SKM-1 (cell line): Measurements from ENCODE around the gene ARHGAP45.
A peak's percentile ranks its signal among the peaks of the same experiment; 100 is the strongest.
"Not testable (repeated sequence)": the region's sequence is repeated elsewhere in the genome, so short reads cannot be mapped to it uniquely, and the experiment has no call there.

Source experiments
- DNase-seq: peaks from one replicate; lab custom pipeline; 2025; ENCODE audit not compliant: unreplicated experiment; lab: John Stamatoyannopoulos, UW

The ARHGAP45 gene, protein sequence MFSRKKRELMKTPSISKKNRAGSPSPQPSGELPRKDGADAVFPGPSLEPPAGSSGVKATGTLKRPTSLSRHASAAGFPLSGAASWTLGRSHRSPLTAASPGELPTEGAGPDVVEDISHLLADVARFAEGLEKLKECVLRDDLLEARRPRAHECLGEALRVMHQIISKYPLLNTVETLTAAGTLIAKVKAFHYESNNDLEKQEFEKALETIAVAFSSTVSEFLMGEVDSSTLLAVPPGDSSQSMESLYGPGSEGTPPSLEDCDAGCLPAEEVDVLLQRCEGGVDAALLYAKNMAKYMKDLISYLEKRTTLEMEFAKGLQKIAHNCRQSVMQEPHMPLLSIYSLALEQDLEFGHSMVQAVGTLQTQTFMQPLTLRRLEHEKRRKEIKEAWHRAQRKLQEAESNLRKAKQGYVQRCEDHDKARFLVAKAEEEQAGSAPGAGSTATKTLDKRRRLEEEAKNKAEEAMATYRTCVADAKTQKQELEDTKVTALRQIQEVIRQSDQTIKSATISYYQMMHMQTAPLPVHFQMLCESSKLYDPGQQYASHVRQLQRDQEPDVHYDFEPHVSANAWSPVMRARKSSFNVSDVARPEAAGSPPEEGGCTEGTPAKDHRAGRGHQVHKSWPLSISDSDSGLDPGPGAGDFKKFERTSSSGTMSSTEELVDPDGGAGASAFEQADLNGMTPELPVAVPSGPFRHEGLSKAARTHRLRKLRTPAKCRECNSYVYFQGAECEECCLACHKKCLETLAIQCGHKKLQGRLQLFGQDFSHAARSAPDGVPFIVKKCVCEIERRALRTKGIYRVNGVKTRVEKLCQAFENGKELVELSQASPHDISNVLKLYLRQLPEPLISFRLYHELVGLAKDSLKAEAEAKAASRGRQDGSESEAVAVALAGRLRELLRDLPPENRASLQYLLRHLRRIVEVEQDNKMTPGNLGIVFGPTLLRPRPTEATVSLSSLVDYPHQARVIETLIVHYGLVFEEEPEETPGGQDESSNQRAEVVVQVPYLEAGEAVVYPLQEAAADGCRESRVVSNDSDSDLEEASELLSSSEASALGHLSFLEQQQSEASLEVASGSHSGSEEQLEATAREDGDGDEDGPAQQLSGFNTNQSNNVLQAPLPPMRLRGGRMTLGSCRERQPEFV

DNA sequence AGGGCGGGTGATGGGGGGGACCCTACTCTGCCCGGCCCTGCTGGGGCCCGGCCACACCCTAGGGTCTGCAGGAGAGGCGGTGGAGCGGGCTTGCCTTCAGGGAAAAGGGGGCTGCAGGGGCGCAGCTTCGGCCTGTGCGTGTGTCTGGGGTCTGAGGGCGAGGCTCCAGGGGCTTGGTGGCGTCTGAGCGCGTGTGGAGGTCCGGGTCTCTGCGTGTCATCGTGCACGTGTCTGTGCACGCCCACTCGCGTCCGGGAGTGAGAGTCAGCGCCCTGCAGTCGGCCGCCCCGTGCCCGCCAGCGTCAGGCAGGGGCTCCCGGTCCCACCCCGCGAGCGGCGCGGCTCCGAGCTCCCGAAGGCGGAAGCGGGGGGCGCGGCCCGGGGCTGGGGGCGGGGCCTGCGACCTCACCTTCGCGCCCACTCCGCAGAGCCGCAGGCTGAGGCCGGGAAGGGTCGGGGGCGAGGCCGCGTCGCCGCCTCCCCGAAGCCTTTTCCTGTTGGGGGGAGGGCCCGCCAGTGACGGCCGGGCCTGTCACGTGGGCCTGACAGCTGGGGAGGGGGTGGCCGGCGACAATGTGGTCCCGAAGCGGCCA is at the start of gene ARHGAP45:
TSS of gene ARHGAP45 (plus strand) at position 420 of the 593 bp plus-strand sequence. CDS start 239 bp downstream, outside the sequence.
- peak; percentile 29 for DNase-seq

DNA sequence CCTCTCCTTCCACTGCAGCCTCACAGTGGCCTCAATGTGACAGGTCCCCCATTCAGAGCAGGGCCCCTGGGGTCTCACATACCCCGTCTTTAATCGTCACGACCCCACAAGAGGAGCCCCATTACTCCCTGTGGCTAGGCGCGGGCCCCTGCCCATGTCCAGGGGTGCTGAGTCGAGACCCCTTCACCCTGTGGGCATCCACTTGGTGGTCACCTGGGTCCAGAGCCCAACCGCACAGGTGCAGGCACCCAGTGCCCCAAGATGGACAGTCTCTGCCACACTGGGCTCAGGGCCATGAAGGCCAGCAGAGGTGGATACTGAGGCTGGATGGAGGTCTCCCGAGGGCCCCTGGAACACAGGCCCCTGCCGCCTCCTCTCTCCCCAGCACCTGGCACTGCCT is 49.1 kb upstream of the ARHGAP45 start:
- no peak for DNase-seq

DNA sequence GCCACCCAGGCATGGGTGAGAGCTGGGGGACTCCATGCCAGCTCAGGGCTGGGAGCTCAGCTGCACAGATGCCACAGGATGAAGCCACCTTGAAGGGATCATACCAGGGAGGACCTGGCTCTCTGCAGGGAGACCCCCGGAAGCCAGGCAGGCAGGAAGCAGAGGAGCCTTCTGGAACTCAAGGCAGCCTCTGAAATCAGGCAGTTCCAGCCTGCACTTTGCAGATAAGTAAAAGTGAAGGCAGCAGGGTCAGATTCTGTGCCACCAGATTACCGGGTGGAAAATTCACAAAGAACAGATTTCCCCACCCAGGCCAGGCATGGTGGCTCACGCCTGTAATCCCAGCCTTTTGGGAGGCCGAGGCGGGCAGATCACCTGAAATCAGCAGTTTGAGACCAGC is 48.6 kb upstream of the ARHGAP45 start:
- no peak for DNase-seq

DNA sequence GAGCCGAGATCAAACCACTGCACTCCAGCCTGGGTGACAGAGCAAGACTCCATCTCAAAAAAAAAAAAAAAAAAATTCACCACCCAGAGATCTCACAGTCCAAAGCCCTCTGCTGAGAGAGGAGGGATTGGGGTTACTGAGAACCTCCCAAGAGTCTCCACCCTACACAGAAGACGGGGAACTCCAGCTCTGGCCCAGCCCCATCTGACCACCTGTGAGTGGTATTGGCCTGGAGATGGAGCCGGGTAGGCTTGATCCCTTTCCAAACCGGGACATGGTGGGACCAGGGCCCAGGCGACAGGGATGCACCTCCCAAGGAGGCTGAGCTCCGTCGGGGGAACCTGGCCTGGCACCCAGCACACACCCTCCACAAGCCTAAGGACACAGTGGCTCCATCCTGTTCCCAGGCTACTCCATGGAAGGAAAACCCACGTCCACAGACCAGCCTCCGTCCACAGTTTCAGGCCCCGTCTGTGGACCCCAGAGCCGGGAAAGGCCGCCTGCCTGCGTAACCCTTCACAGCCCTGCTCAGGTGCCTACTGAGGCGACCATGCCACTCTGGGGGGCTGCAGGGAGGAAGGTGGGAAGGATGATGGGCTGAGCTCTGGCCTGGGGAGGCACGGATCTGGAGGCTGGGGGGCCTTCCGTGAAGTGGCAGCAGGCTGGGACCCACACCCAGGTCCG is 47.9 kb upstream of the ARHGAP45 start:
- no peak for DNase-seq

DNA sequence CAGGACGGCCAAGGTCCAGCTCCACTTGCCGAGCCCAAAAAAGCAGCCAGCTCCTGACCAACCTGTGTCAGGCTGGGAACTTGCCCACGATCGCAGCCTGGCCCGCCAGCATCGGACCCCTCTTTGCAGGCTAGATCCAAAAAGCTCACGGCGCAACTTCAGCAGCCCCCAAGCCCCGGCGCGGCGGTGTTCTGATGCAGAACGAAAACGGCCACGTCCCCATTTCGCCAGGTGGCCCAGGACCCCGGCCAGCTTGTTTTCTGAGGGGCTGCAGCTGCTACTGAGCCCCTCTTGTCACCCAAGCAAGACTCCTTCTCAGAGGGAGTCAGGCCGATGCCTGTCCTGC is 47.4 kb upstream of the ARHGAP45 start:
- DNase-seq: no peak

DNA sequence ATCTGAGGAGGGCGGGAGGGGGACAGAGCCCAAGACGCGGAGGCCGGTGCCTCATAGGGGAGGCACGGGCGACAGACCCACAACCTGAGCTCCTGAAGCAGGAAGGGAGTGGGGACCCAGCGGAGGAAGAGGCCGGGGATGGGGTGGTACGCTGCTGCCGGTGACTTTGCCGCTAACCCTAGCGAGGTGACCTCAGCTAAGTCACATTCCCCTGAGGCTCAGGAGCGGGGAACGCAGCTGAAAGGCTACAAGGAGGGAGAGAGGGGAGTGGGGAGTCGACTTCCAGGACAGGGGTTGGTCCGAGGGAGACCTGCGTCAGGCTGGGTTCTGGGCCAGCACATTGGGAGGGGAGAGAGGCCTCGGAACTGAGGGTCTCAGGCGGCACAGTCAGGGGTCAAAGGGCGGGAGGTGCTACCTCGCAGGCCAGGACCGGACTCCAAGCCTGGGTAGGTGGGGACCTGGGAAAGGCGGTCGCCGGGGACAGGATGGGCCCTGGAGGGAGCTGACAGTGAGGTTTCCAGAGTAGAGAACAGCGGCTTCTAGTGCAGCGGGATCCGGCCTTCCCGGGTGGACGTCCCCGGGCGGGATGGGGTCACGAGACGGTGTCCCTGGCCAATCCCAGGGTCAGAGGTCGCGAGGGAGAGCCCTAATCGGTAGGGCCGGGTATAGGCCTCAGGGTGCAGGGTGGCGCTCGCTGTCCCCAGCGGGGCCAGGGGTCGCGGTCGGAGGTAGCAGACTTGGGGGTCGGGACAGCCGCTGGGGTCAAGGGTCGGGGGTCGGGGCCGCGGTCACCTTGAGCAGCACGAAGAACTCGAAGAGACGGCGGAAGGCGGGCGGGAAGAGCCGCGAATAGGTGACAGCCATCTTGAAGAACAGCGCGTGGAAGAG is 46.7 kb upstream of the ARHGAP45 start:
- no peak for DNase-seq

DNA sequence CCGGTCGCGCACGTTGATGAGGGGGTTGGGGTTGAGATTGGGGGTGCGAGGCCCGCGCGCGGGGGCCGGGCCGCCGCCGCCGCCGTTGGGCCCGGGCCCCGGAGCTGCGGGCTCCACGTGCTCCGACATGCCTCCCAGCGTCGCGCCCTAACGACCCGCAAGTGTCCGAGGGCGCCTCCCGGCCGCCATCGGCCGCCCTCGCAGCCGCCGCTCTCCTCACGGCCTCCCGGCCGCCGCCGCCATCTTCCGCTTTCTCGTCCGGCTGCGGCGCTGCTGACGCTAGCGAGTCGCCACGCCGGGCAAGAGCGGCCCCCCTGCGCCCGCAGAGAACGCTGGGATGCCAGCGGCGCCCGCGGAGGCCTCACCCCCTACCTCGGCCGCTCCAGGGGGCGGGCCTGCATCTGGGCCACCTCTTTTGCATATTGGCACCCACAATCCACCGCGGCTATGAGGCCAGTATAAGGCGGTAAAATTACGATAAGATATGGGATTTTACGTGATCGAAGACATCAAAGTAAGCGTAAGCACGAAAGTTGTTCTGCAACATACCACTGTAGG is 46.0 kb upstream of the ARHGAP45 start, which contains the start of gene TMEM259:
TSS of gene TMEM259 (minus strand) at position 256 of the 558 bp plus-strand sequence. CDS start at position 129, 127 bp downstream.
- DNase-seq: peak; percentile 90

DNA sequence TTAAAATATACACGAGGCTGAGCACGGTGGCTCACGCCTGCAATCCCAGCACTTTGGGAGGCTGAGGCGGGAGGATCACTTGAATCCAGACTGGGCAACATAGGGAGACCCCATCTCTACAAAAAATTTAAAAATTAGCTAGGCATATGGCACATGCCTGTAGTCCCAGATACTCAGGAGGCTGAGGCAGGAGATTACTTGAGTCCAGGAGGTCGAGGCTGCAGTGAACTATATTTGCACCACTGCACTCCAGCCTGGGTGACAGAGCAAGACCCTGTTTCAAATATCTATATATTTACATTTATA is 43.1 kb upstream of the ARHGAP45 start:
- not testable (repeated sequence) for DNase-seq

DNA sequence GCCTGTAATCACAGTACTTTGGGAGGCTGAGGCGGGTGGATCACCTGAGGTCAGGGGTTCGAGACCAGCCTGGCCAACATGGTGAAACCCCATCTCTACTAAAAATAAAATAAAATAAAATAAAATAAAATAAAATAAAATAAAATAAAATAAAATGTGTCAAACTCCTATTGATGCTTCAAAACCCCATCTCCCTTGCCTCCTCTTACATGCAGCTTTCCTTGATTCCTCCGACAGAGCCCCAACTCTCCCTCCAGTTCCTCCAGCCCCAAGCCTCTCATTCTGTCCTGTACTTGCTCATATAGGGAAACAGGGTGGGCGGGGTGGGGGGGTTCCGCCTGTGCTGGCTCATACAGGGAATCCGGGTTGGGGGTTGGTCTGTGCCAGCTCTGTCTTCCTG is 41.9 kb upstream of the ARHGAP45 start:
- DNase-seq: not testable (repeated sequence)

DNA sequence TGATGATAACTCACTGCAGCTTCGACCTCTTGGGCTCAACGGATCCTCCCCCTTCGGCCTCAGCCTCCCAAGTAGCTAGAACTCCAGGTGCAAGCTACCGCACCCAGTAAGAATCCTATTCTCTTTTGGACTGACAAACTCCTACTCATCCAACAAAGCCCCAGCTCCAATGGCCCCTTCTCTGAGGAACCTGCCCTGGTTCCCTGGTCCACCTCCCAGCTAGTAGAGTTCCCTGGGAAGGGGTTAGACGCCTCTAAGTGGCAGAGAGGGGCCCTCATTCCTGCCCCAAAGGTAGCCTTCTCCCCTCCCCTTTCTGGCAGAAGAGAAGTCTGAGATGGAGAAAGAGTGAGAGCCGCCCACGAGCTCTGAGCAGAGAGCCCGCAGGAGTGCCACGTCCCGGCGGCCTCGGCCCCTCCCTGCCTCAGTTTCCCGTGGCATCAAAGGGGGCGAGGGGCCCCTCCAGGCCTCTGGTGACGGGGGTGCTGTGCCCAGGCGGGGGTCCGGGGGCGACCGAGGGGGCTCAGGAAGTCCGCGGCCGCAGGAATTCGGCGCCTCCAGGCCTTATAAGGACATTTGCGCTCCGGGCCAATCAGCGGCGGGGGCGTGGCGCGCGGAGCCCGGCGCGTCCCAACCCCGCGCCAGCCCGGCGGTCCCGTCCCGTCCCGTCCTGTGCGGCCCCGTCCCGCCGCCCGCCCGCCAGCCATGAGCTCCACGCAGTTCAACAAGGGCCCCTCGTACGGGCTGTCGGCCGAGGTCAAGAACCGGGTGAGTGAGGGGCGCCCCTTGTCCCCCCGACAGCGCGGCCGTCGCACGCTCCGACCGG is 40.8 kb upstream of the ARHGAP45 start, which contains the start of gene CNN2:
TSS of gene CNN2 (plus strand) at position 649 of the 823 bp plus-strand sequence. CDS start at position 703, 54 bp downstream.
- peak; percentile 29 for DNase-seq

DNA sequence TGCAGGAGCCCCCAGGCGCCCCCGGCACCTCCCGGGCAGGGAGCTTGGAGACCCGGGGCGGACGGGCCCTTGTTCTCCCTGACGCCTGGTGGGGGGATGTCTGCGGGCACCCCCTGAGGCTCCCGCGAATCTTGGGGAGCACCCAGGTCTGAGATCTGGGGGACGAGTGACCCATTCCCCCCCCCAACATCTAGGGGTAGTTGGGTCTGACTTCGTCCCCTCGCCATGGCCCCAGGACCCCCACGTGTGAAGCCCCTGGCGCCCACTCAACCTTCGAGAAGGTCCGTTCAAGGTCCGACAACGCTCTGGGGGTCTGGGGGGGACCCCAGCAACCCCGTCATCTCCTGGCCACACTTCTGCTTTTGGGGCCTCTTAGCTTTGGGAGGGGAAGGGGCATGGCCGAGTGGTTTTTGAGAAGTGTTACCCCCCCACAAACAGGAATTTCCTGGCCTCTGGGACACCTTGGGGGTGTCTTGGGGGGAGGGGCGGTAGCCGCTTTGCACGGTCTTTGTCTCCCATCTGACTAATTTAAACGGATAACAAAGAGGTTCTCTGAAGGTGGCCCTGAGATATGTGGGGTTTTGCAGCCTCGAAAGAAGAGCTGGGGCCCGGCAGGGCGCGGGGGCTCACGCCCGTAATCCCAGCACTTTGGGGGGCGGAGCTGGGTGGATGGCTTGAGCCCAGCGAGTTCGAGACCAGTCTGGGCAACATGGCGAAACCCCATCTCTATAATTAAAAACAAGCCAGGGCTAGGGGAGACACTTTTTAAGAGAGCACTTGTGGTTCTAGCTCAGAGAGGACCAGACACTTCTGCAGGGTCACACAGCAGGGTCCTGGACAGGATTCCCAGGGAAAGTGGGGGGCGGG is 40.0 kb upstream of the ARHGAP45 start:
- no peak for DNase-seq

DNA sequence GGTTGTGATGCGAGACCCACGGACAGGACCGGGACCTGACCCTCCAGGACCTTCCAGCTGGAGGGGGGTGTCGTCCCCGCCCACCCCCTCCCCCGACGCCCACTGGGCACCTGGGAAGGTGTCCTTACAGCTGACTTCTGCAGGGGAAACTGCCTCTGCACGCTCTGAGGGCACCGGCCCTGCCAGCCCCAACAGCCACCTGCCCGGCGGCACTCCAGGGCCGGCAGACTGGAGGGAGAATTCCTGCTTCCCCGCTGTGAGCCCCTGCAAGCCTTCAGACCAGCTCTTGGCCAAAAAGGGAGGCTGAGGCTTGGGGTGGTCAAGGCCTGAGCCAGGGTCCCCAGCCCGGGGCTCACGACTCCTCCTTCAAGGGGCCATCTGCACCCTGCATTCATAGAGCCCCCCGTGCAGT is 39.3 kb upstream of the ARHGAP45 start:
- no peak for DNase-seq

DNA sequence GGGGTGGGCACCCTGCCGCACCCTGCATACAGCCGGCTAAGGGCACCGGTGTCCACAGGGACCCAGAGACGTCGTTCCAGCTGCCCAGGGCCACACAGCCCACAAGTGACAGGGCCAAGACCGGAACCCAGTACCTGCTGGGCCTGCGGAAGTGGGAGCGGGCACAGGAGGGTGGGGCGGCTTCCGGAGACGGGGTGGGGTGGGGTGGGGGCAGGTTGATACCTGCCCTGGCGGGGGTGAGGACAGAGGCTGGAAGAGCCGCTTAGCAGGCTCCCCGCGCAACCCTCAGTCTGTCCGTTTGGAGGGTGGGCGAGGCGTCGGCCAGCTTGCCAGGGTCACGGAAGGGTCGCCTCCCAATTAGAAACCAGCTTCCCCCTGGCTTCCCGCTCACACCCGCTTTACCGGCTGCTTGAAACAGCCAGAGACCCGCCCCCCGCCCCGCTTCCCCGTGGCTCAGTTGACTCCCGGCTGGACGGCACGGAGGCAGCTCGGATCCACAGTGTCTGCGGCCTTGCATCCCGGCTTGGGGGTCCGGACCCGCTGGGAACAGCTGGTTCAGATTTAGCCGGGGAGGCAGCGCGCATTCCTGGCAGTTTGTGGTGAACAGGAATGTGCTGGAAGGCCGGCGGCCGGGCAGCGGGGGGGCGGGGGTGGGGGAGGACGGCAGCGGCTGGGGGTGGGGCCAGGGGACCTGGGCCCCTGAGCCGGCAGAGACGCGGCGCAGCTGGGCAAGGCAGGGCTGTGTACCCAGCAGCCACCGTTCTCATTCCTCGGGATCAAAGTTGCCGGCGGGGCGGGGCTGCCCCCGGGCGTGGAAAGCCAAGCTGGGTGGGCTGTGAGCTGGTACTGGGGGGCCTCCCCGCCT is 38.7 kb upstream of the ARHGAP45 start:
- peak; percentile 53 for DNase-seq

DNA sequence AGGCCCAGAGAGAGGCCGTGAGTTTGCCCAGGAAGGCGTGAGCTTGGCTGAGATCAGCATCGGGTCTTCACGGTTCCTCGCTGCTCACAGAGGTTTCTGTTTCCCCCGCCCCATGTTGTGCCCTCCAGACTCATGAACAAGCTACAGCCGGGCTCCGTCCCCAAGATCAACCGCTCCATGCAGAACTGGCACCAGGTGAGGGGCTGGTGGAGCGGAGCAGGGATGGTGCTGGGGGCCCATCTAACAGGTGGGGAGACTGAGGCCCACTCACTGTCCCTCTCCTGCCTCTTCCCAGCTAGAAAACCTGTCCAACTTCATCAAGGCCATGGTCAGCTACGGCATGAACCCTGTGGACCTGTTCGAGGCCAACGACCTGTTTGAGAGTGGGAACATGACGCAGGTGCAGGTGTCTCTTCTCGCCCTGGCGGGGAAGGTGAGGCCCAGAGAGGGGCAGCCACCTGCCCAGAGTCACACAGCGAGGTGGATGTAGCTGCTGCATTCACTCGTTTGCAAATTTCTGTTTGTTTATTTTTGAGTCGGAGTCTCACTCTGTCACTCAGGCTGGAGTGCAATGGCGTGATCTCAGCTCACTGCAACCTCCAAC is 34.6 kb upstream of the ARHGAP45 start:
- no peak for DNase-seq

DNA sequence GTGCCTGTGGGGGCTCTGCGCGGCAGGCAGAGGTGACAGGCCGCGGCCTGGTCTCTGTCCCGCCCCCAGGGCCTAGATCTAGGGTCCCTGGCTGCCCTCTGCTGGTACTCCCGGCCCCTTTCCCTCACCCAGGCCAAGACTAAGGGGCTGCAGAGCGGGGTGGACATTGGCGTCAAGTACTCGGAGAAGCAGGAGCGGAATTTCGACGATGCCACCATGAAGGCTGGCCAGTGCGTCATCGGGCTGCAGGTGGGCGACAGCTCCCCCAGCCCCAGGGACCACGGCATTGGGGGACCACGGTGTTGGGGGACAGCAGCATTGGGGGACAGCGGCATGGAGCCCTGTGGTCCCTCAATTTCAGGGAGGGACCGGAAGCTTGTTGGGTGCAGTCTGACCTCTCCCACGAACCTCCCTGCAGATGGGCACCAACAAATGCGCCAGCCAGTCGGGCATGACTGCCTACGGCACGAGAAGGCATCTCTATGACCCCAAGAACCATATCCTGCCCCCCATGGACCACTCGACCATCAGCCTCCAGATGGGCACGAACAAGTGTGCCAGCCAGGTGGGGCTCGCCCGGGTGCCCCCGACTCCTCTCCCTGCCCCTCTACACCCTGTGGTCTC is 30.9 kb upstream of the ARHGAP45 start:
- DNase-seq: no peak
